GM18499 (cell line): Measurements from ENCODE around the gene SIX4.

Experiments used
- ATAC-seq: cut with Tn5 transposase; IDR thresholded peaks from one replicate; pipeline ENCODE4 v1.9.1; 2021; ENCODE audit warnings: moderate number of reproducible peaks; ENCODE audit not compliant: insufficient read depth, unreplicated experiment

The SIX4 gene

GRCh38 chr14:60722357-60723115 is 1.6 kb downstream of the SIX4 start:
- ATAC-seq, result no peak

GRCh38 chr14:60722107-60722356 is 2.1 kb downstream of the SIX4 start:
- no peak for ATAC-seq

GRCh38 chr14:60721326-60722106 is 2.6 kb downstream of the SIX4 start:
- ATAC-seq, result no peak

GRCh38 chr14:60720962-60721325 is 3.2 kb downstream of the SIX4 start:
- no peak for ATAC-seq

- no peak for ATAC-seq
These were observed 3.8 kb downstream of the SIX4 start for GRCh38 chr14:60720391-60720790.

- ATAC-seq, result no peak
These were observed 10.6 kb downstream of the SIX4 start for GRCh38 chr14:60713513-60713912.

- no peak for ATAC-seq
These were observed 13.7 kb downstream of the SIX4 start for GRCh38 chr14:60710494-60710893.

- ATAC-seq, result no peak
These were observed 16.3 kb downstream of the SIX4 start for GRCh38 chr14:60707858-60708257.

GRCh38 chr14:60705100-60705499 is 19.1 kb downstream of the SIX4 start:
- ATAC-seq, result no peak

GRCh38 chr14:60700598-60700997 is 23.6 kb downstream of the SIX4 start:
- ATAC-seq, result no peak

GRCh38 chr14:60695327-60695726 is 28.8 kb downstream of the SIX4 start:
- no peak for ATAC-seq

GRCh38 chr14:60691383-60692113 is 32.6 kb downstream of the SIX4 start:
- ATAC-seq, result no peak

GRCh38 chr14:60686865-60687264 is 37.3 kb downstream of the SIX4 start:
- no peak for ATAC-seq

- no peak for ATAC-seq
These were observed 39.9 kb downstream of the SIX4 start for GRCh38 chr14:60684203-60684602.

GRCh38 chr14:60681271-60681670 is 42.9 kb downstream of the SIX4 start:
- no peak for ATAC-seq

- ATAC-seq, result no peak
These were observed 43.6 kb downstream of the SIX4 start for GRCh38 chr14:60680511-60680910.

GRCh38 chr14:60679566-60680258 is 44.4 kb downstream of the SIX4 start:
- ATAC-seq, result no peak

GRCh38 chr14:60677701-60678100 is 46.5 kb downstream of the SIX4 start:
- ATAC-seq, result no peak

GRCh38 chr14:60670989-60671388 is 53.2 kb downstream of the SIX4 start:
- ATAC-seq, result no peak

- no peak for ATAC-seq
These were observed 55.6 kb downstream of the SIX4 start for GRCh38 chr14:60668431-60669112.
